ENCODE measurements around the gene MAP7.

- TF ChIP-seq POLR2AphosphoS5 (IDR thresholded peaks at IDR 0.05; ENCODE audit: low read depth, low read length) (no peak), POLR2A (IDR thresholded peaks at IDR 0.05; ENCODE audit: low read depth, low read length) (no peak), TAF1 (IDR thresholded peaks at IDR 0.05; ENCODE audit: low read depth, low read length) (no peak), PAX5 (IDR thresholded peaks at IDR 0.05; ENCODE audit: insufficient read depth, low read length, severe bottlenecking) (no peak)
Measured at GRCh38 chr6:136529710-136530109, 20.5 kb downstream of the MAP7 start.

Data from GM12891 (cell line).